ENCODE results near the gene DSCAML1.

Gene DSCAML1

GRCh38 chr11:117832511-117832910, 35.5 kb upstream of the DSCAML1 start:
- DNase-seq (ENCODE audit: low spot score): no peak

GRCh38 chr11:117831661-117832415, 34.8 kb upstream of the DSCAML1 start:
- no peak for DNase-seq (ENCODE audit: low spot score)

GRCh38 chr11:117830674-117831351, 33.8 kb upstream of the DSCAML1 start:
- DNase-seq (ENCODE audit: low spot score): no peak

- DNase-seq (ENCODE audit: low spot score): no peak
These were observed 33.1 kb upstream of the DSCAML1 start for GRCh38 chr11:117830072-117830471.

GRCh38 chr11:117829369-117829725, 32.3 kb upstream of the DSCAML1 start:
- DNase-seq (ENCODE audit: low spot score): no peak

GRCh38 chr11:117828611-117829368, 31.8 kb upstream of the DSCAML1 start:
- peak; percentile 92 for DNase-seq (ENCODE audit: low spot score)

- peak; percentile 32 for DNase-seq (ENCODE audit: low spot score)
These were observed 30.8 kb upstream of the DSCAML1 start for GRCh38 chr11:117827521-117828511.

GRCh38 chr11:117826832-117827231, 29.8 kb upstream of the DSCAML1 start:
- DNase-seq (ENCODE audit: low spot score): no peak

GRCh38 chr11:117826190-117826570, 29.2 kb upstream of the DSCAML1 start:
- no peak for DNase-seq (ENCODE audit: low spot score)

- DNase-seq (ENCODE audit: low spot score): no peak
These were observed 28.6 kb upstream of the DSCAML1 start for GRCh38 chr11:117825538-117826189.

GRCh38 chr11:117824571-117825537, 27.8 kb upstream of the DSCAML1 start, which contains the start of gene FXYD2:
FXYD2 (minus strand) TSS chr11:117824744; CDS start chr11:117824678, 66 bp downstream.
- DNase-seq (ENCODE audit: low spot score): no peak

- DNase-seq (ENCODE audit: low spot score): no peak
These were observed 27.0 kb upstream of the DSCAML1 start for GRCh38 chr11:117823946-117824420.

GRCh38 chr11:117823294-117823945, 26.4 kb upstream of the DSCAML1 start:
- peak; percentile 55 for DNase-seq (ENCODE audit: low spot score)

GRCh38 chr11:117822074-117823033, 25.3 kb upstream of the DSCAML1 start:
- peak; percentile 45 for DNase-seq (ENCODE audit: low spot score)

GRCh38 chr11:117821431-117821830, 24.4 kb upstream of the DSCAML1 start:
- no peak for DNase-seq (ENCODE audit: low spot score)

GRCh38 chr11:117820516-117820915, 23.5 kb upstream of the DSCAML1 start:
- no peak for DNase-seq (ENCODE audit: low spot score)

- no peak for DNase-seq (ENCODE audit: low spot score)
These were observed 23.1 kb upstream of the DSCAML1 start for GRCh38 chr11:117820071-117820470.
